Astrocyte of the spinal cord (primary cell): ENCODE results near the gene GLCCI1.

ENCODE experiments used
- DNase-seq: peaks from one replicate; pipeline ENCODE4 v3.0.0; 2011; ENCODE audit warnings: low read depth, low spot score
- H3K4me3 ChIP-seq: 2 replicates; pipeline ENCODE4 v1.5.1; 2011; ENCODE audit warnings: low read depth, mild to moderate bottlenecking, low read length, moderate library complexity
- in situ Hi-C: cut with HindIII; loops from 2 replicates; pipeline ENCODE4 v1.10.0; 2017; ENCODE audit warnings: low sequenced_read_pairs
- TF ChIP-seq, protein P1 (sequence below): IDR thresholded peaks from 2 replicates; pipeline ENCODE4 v1.5.1; 2012; ENCODE audit warnings: low read depth, mild to moderate bottlenecking, low read length, inconsistent platforms

The GLCCI1 gene

DNA sequence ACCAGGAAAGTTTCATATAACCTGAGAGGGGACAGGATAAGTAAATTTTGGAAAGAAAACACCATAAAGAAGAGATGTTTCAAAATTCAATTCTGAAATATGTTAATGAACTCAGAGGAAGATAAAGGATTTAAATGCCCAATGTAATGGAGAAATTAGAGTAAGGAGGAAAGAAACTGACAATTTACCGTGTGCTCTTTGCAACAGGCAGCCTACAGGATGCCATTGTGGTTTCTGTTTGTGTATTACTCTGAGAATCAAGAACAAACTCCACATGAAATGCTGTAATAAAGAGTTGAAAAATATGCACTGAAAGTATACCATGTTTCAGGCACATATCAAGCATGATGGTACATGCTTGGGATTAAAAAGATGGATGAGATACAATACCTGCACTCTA, 44.8 kb upstream of the GLCCI1 start:
- in situ Hi-C loops = no loop called here
- H3K4me3 ChIP-seq = no peak overlapping the region
- DNase-seq = no peak
- TF ChIP-seq, protein P1, sequence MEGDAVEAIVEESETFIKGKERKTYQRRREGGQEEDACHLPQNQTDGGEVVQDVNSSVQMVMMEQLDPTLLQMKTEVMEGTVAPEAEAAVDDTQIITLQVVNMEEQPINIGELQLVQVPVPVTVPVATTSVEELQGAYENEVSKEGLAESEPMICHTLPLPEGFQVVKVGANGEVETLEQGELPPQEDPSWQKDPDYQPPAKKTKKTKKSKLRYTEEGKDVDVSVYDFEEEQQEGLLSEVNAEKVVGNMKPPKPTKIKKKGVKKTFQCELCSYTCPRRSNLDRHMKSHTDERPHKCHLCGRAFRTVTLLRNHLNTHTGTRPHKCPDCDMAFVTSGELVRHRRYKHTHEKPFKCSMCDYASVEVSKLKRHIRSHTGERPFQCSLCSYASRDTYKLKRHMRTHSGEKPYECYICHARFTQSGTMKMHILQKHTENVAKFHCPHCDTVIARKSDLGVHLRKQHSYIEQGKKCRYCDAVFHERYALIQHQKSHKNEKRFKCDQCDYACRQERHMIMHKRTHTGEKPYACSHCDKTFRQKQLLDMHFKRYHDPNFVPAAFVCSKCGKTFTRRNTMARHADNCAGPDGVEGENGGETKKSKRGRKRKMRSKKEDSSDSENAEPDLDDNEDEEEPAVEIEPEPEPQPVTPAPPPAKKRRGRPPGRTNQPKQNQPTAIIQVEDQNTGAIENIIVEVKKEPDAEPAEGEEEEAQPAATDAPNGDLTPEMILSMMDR = no peak

DNA sequence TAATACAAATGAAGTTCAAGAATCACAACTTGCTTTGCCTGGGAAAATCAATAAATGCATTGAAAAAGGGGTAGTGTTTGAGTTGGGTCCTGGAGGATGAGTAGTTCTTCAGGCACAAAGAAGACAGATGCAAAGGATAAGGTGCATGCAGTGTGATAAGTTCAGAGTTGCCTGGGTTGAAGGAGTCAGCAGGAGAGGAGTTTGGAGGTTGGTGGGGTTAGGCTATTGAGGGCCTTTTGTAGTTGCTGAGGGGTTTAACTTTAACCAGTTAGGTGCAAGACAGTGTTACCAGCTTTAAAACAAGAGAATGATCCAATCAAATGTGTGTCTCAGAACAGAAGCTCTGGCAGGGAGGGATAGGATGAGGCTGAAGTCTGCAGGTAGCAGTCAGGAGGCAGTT, 44.3 kb upstream of the GLCCI1 start:
- TF ChIP-seq, protein P1 = no peak
- no peak for DNase-seq
- in situ Hi-C loops = no loop called here
- no peak overlapping the region for H3K4me3 ChIP-seq

DNA sequence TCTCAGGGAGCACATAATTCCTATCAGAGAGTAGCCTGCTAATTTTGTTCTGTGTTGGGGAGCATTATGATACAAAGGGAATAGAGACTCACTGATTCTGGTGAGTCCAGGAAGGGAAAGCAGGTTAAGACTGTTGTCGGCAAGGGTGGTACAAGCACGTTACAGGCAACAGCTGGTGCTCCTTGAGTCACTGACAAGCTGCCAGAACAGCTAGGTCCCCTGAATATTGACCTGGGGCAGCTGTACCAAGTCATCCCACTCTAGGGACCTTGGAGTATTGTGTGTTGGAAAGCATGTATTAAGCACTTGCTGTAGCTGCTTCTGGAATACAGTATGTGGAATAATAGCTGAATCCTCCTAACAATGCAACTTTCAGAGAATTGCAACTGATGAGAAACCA, 37.0 kb upstream of the GLCCI1 start:
- no peak overlapping the region for H3K4me3 ChIP-seq
- in situ Hi-C loops = no loop called here
- no peak for DNase-seq
- TF ChIP-seq, protein P1 = no peak

DNA sequence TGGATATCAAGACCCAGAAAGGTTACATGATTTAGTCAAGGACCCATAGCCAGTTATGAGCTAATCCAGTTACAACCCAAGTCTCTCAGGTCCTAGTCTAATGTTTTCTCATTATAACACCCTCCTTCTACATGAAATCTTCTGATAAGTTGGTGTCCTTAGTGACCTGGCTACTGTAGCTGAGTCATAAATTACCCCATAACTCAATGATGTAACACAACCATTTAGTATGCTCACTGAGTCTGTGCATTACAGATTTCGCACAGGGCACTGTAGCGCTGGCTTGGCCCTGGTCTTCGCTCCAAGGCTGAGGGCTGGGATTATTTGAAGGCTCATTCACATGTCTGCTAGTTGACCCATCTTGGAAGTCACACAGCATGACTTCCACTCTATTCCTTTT, 36.0 kb upstream of the GLCCI1 start:
- in situ Hi-C loops = no loop called here
- no peak overlapping the region for H3K4me3 ChIP-seq

DNA sequence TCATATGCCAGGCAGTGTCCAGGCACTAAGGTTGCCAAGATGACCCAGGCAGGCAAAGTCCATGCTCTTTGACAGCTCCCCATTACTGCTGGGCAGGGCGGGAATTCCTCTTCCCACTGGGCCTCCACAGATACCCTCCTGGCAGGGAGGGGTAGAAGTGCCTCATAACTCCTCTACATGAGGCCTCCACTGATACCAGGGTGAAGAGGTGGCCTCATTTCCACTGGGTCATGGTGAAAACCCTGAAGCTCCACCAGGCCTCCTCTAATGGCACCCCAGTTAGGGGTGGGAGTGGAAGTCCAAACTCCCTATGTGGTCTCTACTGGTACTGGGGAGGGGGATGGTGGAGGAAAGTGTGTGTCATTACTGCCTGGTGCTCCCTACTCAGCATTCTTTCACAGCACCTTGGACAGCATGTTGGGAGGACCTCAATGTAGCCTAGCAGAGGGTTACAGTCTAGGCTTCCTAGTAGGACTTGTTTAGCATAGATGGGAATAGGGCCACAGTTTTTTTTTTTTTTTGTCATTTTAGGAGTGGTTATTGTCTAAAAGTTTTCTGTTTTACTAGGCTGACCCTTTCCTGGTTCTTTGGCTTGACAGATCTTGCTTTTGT, 34.6 kb upstream of the GLCCI1 start:
- H3K4me3 ChIP-seq = no peak overlapping the region
- in situ Hi-C loops = no loop called here
- TF ChIP-seq, protein P1 = no peak
- DNase-seq = no peak

More for the DNA sequence above, 36.0 kb upstream of the GLCCI1 start:
- TF ChIP-seq, protein P1 = no peak
- DNase-seq = no peak

DNA sequence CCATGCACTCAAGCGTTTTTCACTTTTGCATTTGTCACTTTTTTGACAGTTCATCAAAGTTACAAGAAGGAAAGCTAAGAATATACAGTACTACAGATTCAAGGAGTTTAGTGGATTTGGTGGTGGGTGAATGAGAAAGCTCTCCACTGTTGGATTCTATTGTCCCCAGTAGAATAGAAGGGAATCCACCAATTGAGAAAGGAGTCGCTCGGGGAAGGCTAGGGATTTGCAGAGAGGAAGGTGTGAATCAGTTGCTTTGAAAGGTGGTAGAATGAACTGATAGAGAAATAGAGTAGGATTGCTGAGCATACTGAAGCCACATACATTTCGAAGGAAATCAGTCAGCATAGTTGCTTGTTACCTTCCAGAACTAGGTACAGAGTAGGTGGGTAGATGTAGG, 33.7 kb upstream of the GLCCI1 start:
- in situ Hi-C loops = no loop called here
- no peak for DNase-seq
- no peak overlapping the region for H3K4me3 ChIP-seq
- TF ChIP-seq, protein P1 = no peak
